ENCODE measurements around the gene LBR.

GRCh38 chr1:225425201-225425786 is 2.5 kb downstream of the LBR start:
- TF ChIP-seq CTCF (IDR thresholded peaks at IDR 0.05; ENCODE audit: low read depth, low read length, missing input control), result no peak
- no peak for TF ChIP-seq REST (IDR thresholded peaks at IDR 0.05)
- no peak for TF ChIP-seq TAF1 (conservative IDR thresholded peaks at IDR 0.05)
- TF ChIP-seq GABPA (IDR thresholded peaks at IDR 0.05 in 1 of 2, conservative IDR thresholded peaks at IDR 0.05 in 1 of 2), result no peak
- TF ChIP-seq ZBTB33 (IDR thresholded peaks at IDR 0.05), result no peak
- TF ChIP-seq YY1 (IDR thresholded peaks at IDR 0.05), result no peak
- TF ChIP-seq MAX (IDR thresholded peaks at IDR 0.05), result no peak
- no peak for TF ChIP-seq ATF3 (IDR thresholded peaks at IDR 0.05)

Measured in liver (tissue), 3 donors.